ENCODE results near the gene NPB. TPM values are rescaled to one million over a fixed set of nuclear protein-coding genes. Genes with fewer than 3 reads are reported as not detected.
A peak's percentile ranks its signal among the peaks of the same experiment; 100 is the strongest.

Gene NPB
- total RNA-seq, 1 donor from 2014 or later: 1.3 TPM

DNA sequence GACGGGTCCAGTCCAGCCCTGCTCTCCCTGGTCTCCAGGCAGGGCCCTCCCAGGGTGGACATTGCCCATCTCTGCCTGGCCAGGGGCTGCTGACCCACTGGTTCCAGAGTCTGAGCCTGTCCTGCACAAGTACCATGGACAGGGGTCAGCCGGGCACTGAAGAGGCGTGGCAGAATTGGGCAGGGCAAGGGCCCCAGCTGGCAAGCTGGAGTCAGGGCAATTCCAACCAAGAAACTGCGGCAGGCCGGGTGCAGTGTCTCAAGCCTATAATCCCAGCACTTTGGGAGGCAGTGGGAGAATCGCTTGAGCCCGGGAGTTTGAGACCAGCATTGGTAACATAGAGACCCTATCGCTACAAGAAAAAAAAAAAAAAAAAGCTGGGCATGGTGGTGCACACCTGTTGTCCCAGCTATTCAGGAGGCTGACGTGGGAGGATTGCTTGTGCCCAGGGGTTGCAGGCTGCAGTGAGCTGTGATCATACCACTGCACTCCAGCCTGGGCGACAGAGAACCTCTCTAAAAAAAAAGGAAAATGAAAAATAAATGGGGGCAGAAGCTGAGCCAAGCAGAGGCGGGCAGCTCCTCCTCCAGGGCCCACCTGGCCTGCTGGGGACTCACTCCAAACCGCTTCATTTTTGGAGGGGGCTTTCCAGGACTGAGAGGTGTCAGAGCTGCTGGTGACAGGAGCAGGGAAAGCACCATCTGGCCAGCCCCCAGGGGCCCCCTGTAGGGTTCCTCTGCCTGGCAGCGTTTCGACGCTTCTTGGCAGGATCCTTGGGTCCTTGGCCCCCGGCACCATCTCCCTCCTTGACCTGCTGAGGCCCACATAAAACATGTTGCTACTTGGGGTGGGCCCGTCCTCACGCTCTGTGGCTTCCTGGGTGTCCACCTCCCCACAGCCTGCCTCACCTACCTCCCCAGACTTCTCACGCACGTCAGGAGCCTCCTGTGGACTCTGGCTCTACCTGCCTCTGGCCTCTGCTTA, 28.4 kb downstream of the NPB start:
- no peak overlapping the region for H3K4me3 Mint-ChIP-seq (ENCODE audit: unreplicated experiment)
- peak overlapping the region; percentile 20 for H3K27ac Mint-ChIP-seq (ENCODE audit: unreplicated experiment)
- peaks cover 26% of the 10 kb centered on the region for H3K4me1 Mint-ChIP-seq (ENCODE audit: low read depth)
- no peaks in the 10 kb centered on the region for H3K9me3 Mint-ChIP-seq (ENCODE audit: low read depth)
- DNase-seq (ENCODE audit: low spot score): no peak
- peaks cover 8% of the 10 kb centered on the region for H3K36me3 Mint-ChIP-seq (ENCODE audit: low read depth)
- no peaks in the 10 kb centered on the region for H3K27me3 Mint-ChIP-seq (ENCODE audit: low read depth)
- TF ChIP-seq CTCF (IDR thresholded peaks at IDR 0.05): no peak

- peak; percentile 90 for DNase-seq (ENCODE audit: low spot score)
- Mint-ChIP-seq H3K36me3 (ENCODE audit: low read depth) (peaks cover 10% of the 10 kb centered on the region), H3K4me1 (ENCODE audit: low read depth) (peaks cover 26% of the 10 kb centered on the region), H3K27ac (ENCODE audit: unreplicated experiment) (peak overlapping the region; percentile 20), H3K27me3 (ENCODE audit: low read depth) (no peaks in the 10 kb centered on the region), H3K4me3 (ENCODE audit: unreplicated experiment) (no peak overlapping the region), H3K9me3 (ENCODE audit: low read depth) (no peaks in the 10 kb centered on the region)
- TF ChIP-seq CTCF (IDR thresholded peaks at IDR 0.05): no peak
Measured at GRCh38 chr17:81931189-81931556, 29.1 kb downstream of the NPB start.

DNA sequence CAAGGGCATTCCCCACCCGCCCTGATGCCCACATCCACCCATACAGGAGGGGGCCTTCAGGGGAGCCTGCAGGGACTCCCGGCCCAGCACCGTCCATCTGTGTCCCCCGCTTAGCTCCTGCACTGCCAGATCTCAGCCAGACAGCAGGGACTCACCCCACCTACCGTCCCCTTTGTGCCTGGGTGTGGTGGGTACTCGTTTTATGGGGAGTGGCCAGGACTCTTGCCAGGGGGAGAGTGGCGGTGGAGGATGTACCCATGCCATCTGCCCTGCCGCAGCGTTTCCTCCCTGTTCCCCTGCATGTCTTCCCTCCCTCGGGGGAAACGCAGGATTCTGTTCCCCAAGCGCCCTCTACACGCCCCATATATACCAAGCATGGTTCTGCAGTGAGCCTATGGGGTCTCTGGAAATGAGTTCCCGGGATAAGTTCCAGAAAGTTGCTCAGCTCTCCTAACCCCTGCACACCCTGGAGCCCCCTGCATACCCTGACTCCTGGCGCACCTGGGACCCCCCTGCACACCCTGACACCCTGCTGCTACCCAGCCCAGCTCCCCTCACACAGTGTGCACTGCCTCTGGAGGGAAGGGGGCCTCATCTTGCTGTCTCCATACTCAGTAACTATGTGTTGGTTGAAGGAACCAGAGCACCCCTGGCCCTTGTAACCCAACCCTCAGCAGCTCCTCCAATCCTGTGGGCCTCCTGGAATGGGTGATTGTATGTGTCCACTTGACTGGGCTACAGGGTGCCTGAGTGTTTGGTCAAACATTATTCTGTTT, 29.7 kb downstream of the NPB start:
- peak; percentile 68 for DNase-seq (ENCODE audit: low spot score)
- Mint-ChIP-seq H3K27me3 (ENCODE audit: low read depth) (no peaks in the 10 kb centered on the region), H3K36me3 (ENCODE audit: low read depth) (peaks cover 10% of the 10 kb centered on the region), H3K9me3 (ENCODE audit: low read depth) (no peaks in the 10 kb centered on the region), H3K4me3 (ENCODE audit: unreplicated experiment) (no peak overlapping the region), H3K27ac (ENCODE audit: unreplicated experiment) (peak overlapping the region; percentile 17), H3K4me1 (ENCODE audit: low read depth) (peaks cover 24% of the 10 kb centered on the region)
- no peak for TF ChIP-seq CTCF (IDR thresholded peaks at IDR 0.05)

DNA sequence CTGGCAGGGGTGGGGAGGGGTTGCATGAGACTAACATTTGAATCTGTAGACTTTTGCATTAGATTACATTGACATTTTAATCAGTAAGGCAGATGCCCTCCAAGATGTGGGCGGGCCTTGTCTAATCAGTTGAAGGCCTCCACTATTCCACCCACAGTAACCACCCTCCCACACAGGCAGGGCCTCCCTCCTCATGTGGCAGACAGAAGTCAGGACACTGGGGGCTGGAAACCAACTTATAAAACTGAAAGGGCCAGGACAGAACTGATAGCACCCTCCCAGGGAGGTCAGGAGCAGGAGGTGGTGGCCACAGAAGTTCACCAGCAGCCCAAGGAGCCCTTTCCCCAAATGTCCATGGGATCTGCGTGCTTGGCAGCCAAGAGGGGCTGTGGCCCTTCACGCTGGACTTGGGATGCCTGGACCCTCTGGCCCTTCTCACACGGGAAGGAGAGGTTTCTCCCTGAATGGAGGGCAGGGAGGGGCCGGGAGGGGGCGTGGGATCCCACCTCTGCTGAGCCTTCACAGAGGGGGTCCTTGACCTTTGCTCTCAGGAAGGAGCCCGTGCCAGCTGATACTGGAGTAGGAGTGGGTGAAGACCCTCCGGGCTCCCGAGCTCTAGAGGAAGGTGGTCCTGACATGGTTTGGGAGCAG, 30.4 kb downstream of the NPB start:
- Mint-ChIP-seq H3K4me1 (ENCODE audit: low read depth) (peaks cover 25% of the 10 kb centered on the region), H3K27ac (ENCODE audit: unreplicated experiment) (peak overlapping the region; percentile 17), H3K27me3 (ENCODE audit: low read depth) (no peaks in the 10 kb centered on the region), H3K4me3 (ENCODE audit: unreplicated experiment) (no peak overlapping the region), H3K36me3 (ENCODE audit: low read depth) (peaks cover 10% of the 10 kb centered on the region), H3K9me3 (ENCODE audit: low read depth) (no peaks in the 10 kb centered on the region)
- no peak for TF ChIP-seq CTCF (IDR thresholded peaks at IDR 0.05)
- DNase-seq (ENCODE audit: low spot score): no peak

GRCh38 chr17:81933178-81933699, 31.2 kb downstream of the NPB start:
- Mint-ChIP-seq H3K27me3 (ENCODE audit: low read depth) (no peaks in the 10 kb centered on the region), H3K27ac (ENCODE audit: unreplicated experiment) (no peak overlapping the region), H3K36me3 (ENCODE audit: low read depth) (peaks cover 10% of the 10 kb centered on the region), H3K9me3 (ENCODE audit: low read depth) (no peaks in the 10 kb centered on the region), H3K4me1 (ENCODE audit: low read depth) (peaks cover 30% of the 10 kb centered on the region), H3K4me3 (ENCODE audit: unreplicated experiment) (no peak overlapping the region)
- DNase-seq (ENCODE audit: low spot score): peak; percentile 94
- TF ChIP-seq CTCF (IDR thresholded peaks at IDR 0.05): no peak
